HFF-Myc (cell line): ENCODE measurements around the gene EIF4B.

Experiments
- DNase-seq: peaks from one replicate; pipeline ENCODE4 v3.0.0-alpha.2; 2011; ENCODE audit warnings: low read depth; ENCODE audit errors: extremely low read depth
- H3K4me3 ChIP-seq: replicated peaks from 2 replicates; pipeline ENCODE4 v1.5.1; 2011; ENCODE audit warnings: low read depth, mild to moderate bottlenecking, control low read depth, low read length
- TF ChIP-seq, protein P1 (sequence below): IDR thresholded peaks from 2 replicates; pipeline ENCODE4 v1.5.1; 2012; ENCODE audit warnings: mild to moderate bottlenecking, low read depth, low read length, control low read depth; ENCODE audit errors: missing control alignments

The EIF4B gene

GRCh38 chr12:53067993-53068770, 61.9 kb downstream of the EIF4B start:
- no peak for DNase-seq
- TF ChIP-seq, protein P1, sequence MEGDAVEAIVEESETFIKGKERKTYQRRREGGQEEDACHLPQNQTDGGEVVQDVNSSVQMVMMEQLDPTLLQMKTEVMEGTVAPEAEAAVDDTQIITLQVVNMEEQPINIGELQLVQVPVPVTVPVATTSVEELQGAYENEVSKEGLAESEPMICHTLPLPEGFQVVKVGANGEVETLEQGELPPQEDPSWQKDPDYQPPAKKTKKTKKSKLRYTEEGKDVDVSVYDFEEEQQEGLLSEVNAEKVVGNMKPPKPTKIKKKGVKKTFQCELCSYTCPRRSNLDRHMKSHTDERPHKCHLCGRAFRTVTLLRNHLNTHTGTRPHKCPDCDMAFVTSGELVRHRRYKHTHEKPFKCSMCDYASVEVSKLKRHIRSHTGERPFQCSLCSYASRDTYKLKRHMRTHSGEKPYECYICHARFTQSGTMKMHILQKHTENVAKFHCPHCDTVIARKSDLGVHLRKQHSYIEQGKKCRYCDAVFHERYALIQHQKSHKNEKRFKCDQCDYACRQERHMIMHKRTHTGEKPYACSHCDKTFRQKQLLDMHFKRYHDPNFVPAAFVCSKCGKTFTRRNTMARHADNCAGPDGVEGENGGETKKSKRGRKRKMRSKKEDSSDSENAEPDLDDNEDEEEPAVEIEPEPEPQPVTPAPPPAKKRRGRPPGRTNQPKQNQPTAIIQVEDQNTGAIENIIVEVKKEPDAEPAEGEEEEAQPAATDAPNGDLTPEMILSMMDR: no peak
- no peak overlapping the region for H3K4me3 ChIP-seq

- TF ChIP-seq, protein P1: no peak
- H3K4me3 ChIP-seq: no peak overlapping the region
- no peak for DNase-seq
Observed at GRCh38 chr12:53068811-53069585, 62.7 kb downstream of the EIF4B start.

GRCh38 chr12:53069621-53070410, 63.6 kb downstream of the EIF4B start:
- H3K4me3 ChIP-seq: no peak overlapping the region
- DNase-seq: no peak
- TF ChIP-seq, protein P1: no peak

GRCh38 chr12:53070877-53071492, 64.7 kb downstream of the EIF4B start:
- H3K4me3 ChIP-seq: no peak overlapping the region
- no peak for DNase-seq
- TF ChIP-seq, protein P1: no peak

GRCh38 chr12:53071591-53072551, 65.6 kb downstream of the EIF4B start:
- no peak for DNase-seq
- TF ChIP-seq, protein P1: no peak
- H3K4me3 ChIP-seq: no peak overlapping the region
